Thyroid gland (tissue), 4 donors: Measurements from ENCODE around the gene DNAAF8.

ENCODE experiments used
- POLR2A ChIP-seq, 2 donors: fragments of 450-650 bp; IDR thresholded peaks; one replicate each; pipeline ENCODE4 v1.6.1; 2017; ENCODE audit warnings: antibody characterized with exemption in 2 of 2, mild to moderate bottlenecking in 2 of 2, moderate library complexity in 1 of 2
- TF ChIP-seq, protein P1 (sequence below), 6 experiments: fragments of 200-600 bp in 3 of 6; fragments of 450-650 bp in 3 of 6; sonication (generic) in 3 of 6; IDR thresholded peaks; one replicate each; pipeline ENCODE4 v1.5.1; 2016 to 2019; ENCODE audit warnings: antibody characterized with exemption in 6 of 6, mild to moderate bottlenecking in 2 of 6, inconsistent platforms in 1 of 6, moderate library complexity in 1 of 6

DNA sequence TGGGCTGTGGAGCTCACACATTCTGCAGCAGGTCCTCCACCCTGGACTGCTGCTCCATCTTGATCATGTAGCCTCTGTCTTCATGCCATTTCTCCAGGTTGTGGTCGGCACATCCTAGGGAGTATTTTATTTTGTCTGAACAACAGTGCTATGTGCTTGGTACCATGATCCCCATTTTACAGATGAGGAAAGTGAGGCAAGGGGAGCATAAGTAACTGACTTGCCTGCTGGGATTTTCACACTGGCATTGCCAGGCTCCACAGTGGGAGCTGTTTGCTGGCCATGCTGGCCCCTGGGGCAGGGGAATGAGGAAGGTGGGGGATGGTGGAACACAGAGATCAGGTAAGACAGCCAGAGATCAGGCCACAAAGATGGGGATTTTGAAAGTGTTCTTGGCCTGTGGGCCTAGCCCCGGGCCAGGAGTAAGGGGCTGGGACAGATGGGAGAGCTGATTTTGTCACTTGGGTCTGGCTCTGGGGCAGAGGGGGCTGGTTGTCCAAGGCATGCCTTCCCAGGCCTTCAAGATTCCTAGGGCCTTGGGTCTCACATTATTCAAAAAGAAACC, 41.9 kb downstream of the DNAAF8 start:
- TF ChIP-seq, protein P1, sequence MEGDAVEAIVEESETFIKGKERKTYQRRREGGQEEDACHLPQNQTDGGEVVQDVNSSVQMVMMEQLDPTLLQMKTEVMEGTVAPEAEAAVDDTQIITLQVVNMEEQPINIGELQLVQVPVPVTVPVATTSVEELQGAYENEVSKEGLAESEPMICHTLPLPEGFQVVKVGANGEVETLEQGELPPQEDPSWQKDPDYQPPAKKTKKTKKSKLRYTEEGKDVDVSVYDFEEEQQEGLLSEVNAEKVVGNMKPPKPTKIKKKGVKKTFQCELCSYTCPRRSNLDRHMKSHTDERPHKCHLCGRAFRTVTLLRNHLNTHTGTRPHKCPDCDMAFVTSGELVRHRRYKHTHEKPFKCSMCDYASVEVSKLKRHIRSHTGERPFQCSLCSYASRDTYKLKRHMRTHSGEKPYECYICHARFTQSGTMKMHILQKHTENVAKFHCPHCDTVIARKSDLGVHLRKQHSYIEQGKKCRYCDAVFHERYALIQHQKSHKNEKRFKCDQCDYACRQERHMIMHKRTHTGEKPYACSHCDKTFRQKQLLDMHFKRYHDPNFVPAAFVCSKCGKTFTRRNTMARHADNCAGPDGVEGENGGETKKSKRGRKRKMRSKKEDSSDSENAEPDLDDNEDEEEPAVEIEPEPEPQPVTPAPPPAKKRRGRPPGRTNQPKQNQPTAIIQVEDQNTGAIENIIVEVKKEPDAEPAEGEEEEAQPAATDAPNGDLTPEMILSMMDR (IDR thresholded peaks at IDR 0.05), result no peak
- TF ChIP-seq POLR2A (IDR thresholded peaks at IDR 0.05), result no peak
